Lower lobe of right lung (tissue), 2 donors: ENCODE results near the gene UGT2B7. TPM values are rescaled to one million over a fixed set of nuclear protein-coding genes. Genes with fewer than 3 reads are reported as not detected.
A peak's percentile ranks its signal among the peaks of the same experiment; 100 is the strongest.

Source experiments
- ATAC-seq, 2 donors: fragments of 200-7000 bp; cut with Tn5 transposase; one replicate each; pipeline ENCODE4 v1.9.1; 2020 to 2022; ENCODE audit warnings: mild to moderate bottlenecking in 2 of 2, moderate library complexity in 2 of 2
- DNase-seq: peaks from one replicate; pipeline ENCODE4 v3.0.0-alpha.2; 2020
- H3K27ac ChIP-seq: fragments of 200-600 bp; one replicate; pipeline ENCODE4 v1.8.0; 2022
- H3K27me3 ChIP-seq: fragments of 200-600 bp; one replicate; pipeline ENCODE4 v1.8.0; 2022; ENCODE audit warnings: low read depth
- H3K36me3 ChIP-seq: fragments of 200-600 bp; one replicate; pipeline ENCODE4 v1.8.0; 2022; ENCODE audit warnings: mild to moderate bottlenecking
- H3K4me1 ChIP-seq: fragments of 200-600 bp; one replicate; pipeline ENCODE4 v1.8.0; 2022
- H3K4me3 ChIP-seq: fragments of 200-600 bp; one replicate; pipeline ENCODE4 v1.8.0; 2022; ENCODE audit warnings: mild to moderate bottlenecking
- H3K9me3 ChIP-seq: fragments of 200-600 bp; one replicate; pipeline ENCODE4 v1.8.0; 2022
- intact Hi-C: fragments of 100-400 bp; cut with DNase I; formaldehyde crosslinking; loops from one replicate; pipeline ENCODE4 v1.11.0; 2022
- total RNA-seq: library from RNA; stranded (reverse); fragmentation: NEBNext Ultra II Directional; extraction: Animal tissue kit (Norgen Biotek cat#: 25700); gene quantifications from one replicate; pipeline ENCODE4 v1.2.1, GENCODE V29; 2021
- TF ChIP-seq, protein P1 (sequence below): fragments of 200-600 bp; IDR thresholded peaks from one replicate; pipeline ENCODE4 v1.8.0; 2022; ENCODE audit warnings: antibody characterized with exemption, mild to moderate bottlenecking
- donor health status: DM: no; HTN: yes; CAD: no; lungs with severe emphysema.

Gene UGT2B7
- total RNA-seq, 1 donor from 2014 or later = not detected

GRCh38 chr4:69124941-69125340, 28.7 kb downstream of the UGT2B7 start:
- H3K27ac ChIP-seq = no peak overlapping the region
- intact Hi-C loops = no loop called here
- DNase-seq = no peak
- ATAC-seq = peak in 1 of 2 donors; percentile 46
- H3K4me3 ChIP-seq = no peak overlapping the region
- no peaks in the 10 kb centered on the region for H3K9me3 ChIP-seq
- no peaks in the 10 kb centered on the region for H3K4me1 ChIP-seq
- TF ChIP-seq, protein P1, sequence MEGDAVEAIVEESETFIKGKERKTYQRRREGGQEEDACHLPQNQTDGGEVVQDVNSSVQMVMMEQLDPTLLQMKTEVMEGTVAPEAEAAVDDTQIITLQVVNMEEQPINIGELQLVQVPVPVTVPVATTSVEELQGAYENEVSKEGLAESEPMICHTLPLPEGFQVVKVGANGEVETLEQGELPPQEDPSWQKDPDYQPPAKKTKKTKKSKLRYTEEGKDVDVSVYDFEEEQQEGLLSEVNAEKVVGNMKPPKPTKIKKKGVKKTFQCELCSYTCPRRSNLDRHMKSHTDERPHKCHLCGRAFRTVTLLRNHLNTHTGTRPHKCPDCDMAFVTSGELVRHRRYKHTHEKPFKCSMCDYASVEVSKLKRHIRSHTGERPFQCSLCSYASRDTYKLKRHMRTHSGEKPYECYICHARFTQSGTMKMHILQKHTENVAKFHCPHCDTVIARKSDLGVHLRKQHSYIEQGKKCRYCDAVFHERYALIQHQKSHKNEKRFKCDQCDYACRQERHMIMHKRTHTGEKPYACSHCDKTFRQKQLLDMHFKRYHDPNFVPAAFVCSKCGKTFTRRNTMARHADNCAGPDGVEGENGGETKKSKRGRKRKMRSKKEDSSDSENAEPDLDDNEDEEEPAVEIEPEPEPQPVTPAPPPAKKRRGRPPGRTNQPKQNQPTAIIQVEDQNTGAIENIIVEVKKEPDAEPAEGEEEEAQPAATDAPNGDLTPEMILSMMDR = no peak
- no peaks in the 10 kb centered on the region for H3K27me3 ChIP-seq
- H3K36me3 ChIP-seq = no peaks in the 10 kb centered on the region

DNA sequence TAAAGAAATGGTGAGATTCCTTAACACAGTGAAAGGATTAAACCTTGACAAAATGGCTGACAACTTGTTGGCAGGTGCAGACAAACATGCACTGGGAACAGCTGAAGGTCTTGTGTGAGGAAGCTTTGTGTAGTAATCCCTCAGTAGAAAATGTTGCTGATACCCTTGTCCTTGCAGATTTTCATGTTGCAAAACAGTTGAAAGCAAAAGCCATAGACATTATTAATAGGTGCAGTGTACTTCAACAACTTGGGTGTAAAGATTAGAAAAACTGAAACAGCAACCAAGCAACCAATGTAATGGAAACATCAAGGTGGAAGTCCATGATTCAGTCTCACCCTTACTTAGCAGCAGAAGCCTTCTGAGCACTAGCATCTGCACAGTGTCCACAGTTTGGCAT, 29.8 kb downstream of the UGT2B7 start:
- ATAC-seq (no peak), DNase-seq (no peak)
- H3K9me3 ChIP-seq = no peaks in the 10 kb centered on the region
- intact Hi-C loops = no loop called here
- no peak overlapping the region for H3K27ac ChIP-seq
- H3K4me1 ChIP-seq = no peaks in the 10 kb centered on the region
- TF ChIP-seq, protein P1 = no peak
- H3K36me3 ChIP-seq = no peaks in the 10 kb centered on the region
- no peak overlapping the region for H3K4me3 ChIP-seq
- H3K27me3 ChIP-seq = no peaks in the 10 kb centered on the region

GRCh38 chr4:69133993-69134392, 37.7 kb downstream of the UGT2B7 start:
- Histone ChIP-seq H3K4me3 (no peak overlapping the region), H3K36me3 (no peaks in the 10 kb centered on the region), H3K4me1 (no peaks in the 10 kb centered on the region), H3K9me3 (no peaks in the 10 kb centered on the region), H3K27ac (no peak overlapping the region), H3K27me3 (no peaks in the 10 kb centered on the region)
- ATAC-seq (no peak), DNase-seq (no peak)
- TF ChIP-seq, protein P1 = no peak
- intact Hi-C loops = no loop called here

DNA sequence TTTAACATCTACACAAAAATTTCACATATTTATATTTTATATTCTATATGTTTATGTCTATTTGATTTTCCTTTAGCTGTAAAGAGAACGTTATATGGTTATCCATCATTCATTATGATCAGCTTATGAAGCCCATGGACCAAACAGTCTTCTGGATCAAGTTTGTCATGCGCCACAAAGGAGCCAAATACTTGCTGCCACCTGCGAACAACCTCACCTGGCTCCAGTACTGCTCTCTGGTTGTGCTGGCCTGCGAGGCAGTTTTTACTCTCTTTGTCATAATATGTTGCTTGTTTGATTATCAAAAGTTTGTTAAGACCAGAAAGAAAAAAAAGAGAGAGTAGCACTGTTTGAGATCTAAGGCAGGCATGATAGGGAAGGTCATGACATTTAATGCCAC, 38.2 kb downstream of the UGT2B7 start:
- no peaks in the 10 kb centered on the region for H3K9me3 ChIP-seq
- H3K4me3 ChIP-seq = no peak overlapping the region
- no peak overlapping the region for H3K27ac ChIP-seq
- TF ChIP-seq, protein P1 = no peak
- H3K36me3 ChIP-seq = no peaks in the 10 kb centered on the region
- no peaks in the 10 kb centered on the region for H3K4me1 ChIP-seq
- intact Hi-C loops = no loop called here
- H3K27me3 ChIP-seq = no peaks in the 10 kb centered on the region
- ATAC-seq = no peak
- no peak for DNase-seq

DNA sequence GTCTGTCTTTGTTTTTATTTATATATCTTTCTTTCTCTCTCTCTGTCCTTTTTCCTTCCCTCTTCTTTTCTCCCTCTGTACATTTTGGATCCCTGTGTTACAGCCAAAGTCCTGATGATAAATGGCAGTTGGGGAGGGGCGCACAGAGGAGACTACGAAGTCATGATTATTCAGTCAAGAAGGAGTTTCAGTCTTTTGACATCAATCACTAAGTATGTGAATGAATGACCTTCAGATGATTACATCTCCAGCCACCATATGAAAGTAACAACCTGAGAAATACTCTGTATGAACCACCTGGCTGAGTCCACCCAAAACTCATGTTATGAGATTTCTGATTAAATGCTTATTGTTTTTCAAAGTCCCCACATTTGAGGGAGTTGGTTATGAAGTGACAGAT, 45.0 kb downstream of the UGT2B7 start:
- H3K4me3 ChIP-seq = no peak overlapping the region
- no peaks in the 10 kb centered on the region for H3K9me3 ChIP-seq
- H3K4me1 ChIP-seq = no peaks in the 10 kb centered on the region
- H3K36me3 ChIP-seq = no peaks in the 10 kb centered on the region
- TF ChIP-seq, protein P1 = no peak
- no peak overlapping the region for H3K27ac ChIP-seq
- H3K27me3 ChIP-seq = no peaks in the 10 kb centered on the region
- intact Hi-C loops = no loop called here
- DNase-seq = no peak
- no peak for ATAC-seq

- ATAC-seq = peak in 1 of 2 donors; percentile 47
- TF ChIP-seq, protein P1 = no peak
- Histone ChIP-seq H3K4me3 (no peak overlapping the region), H3K9me3 (no peaks in the 10 kb centered on the region), H3K36me3 (no peaks in the 10 kb centered on the region), H3K4me1 (no peaks in the 10 kb centered on the region), H3K27me3 (no peaks in the 10 kb centered on the region), H3K27ac (no peak overlapping the region)
- intact Hi-C loops = no loop called here
- DNase-seq = peak; percentile 48
These were observed 51.1 kb downstream of the UGT2B7 start for GRCh38 chr4:69147334-69147733.
